Stomach (tissue), 4 donors: ENCODE data around the gene PSAT1.

Experiments used
- POLR2AphosphoS5 ChIP-seq, 3 donors: sonication (generic); formaldehyde crosslinking; IDR thresholded peaks; one replicate each; pipeline ENCODE4 v1.6.1; 2016; ENCODE audit warnings: antibody characterized with exemption in 3 of 3
- TF ChIP-seq, protein P1 (sequence below), 7 experiments: fragments of 450-650 bp in 4 of 7; fragments of 200-600 bp in 3 of 7; sonication (generic) in 3 of 7; IDR thresholded peaks; one replicate each; pipeline ENCODE4 v1.5.1; 2016 to 2019; ENCODE audit warnings: antibody characterized with exemption in 7 of 7, control low read depth in 2 of 7, mild to moderate bottlenecking in 1 of 7

DNA sequence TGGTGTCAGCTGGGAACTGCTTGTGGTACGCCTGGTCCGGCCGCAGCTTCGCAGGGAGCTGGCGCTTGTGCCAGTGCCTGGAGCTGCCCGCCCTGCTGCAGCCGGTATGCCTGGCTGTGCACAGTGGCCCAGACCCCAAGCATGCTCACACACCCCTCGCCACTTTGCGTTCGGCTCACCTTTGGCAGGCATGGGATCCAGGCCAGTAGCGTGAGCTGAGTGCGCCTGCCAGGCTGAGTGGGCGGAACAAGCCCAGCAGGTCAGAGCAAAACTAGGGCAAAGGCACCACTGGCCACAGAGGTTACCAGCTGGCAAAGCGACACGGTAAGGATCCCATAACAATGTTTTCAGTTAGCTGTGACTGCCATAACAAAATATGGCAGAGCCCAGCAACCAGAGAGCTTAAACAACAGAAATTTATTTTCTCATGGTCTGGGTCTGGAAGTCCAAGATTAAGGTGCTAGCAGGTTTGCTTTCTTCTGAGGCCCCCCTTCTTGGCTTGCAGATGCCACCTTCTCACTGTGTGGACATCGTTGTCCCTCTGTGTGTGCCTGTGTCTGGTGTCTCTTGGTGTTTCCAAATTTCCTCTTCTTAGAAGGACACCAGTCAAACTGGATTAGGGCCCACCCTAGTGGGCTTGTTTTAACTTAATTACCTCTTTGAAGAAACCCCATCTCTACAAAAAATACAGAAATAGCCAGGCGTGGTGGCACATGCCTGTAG lies 61.6 kb downstream of the PSAT1 start:
- TF ChIP-seq POLR2AphosphoS5 (IDR thresholded peaks at IDR 0.05): no peak
- TF ChIP-seq, protein P1, sequence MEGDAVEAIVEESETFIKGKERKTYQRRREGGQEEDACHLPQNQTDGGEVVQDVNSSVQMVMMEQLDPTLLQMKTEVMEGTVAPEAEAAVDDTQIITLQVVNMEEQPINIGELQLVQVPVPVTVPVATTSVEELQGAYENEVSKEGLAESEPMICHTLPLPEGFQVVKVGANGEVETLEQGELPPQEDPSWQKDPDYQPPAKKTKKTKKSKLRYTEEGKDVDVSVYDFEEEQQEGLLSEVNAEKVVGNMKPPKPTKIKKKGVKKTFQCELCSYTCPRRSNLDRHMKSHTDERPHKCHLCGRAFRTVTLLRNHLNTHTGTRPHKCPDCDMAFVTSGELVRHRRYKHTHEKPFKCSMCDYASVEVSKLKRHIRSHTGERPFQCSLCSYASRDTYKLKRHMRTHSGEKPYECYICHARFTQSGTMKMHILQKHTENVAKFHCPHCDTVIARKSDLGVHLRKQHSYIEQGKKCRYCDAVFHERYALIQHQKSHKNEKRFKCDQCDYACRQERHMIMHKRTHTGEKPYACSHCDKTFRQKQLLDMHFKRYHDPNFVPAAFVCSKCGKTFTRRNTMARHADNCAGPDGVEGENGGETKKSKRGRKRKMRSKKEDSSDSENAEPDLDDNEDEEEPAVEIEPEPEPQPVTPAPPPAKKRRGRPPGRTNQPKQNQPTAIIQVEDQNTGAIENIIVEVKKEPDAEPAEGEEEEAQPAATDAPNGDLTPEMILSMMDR (IDR thresholded peaks at IDR 0.05): no peak
